GM15510 (cell line): ENCODE data around the gene UBAP2L.

Experiments
- POLR2A ChIP-seq: IDR thresholded peaks from 3 replicates; pipeline ENCODE4 v1.6.1; 2011; ENCODE audit warnings: borderline replicate concordance; ENCODE audit not compliant: insufficient read length; ENCODE audit errors: extremely low read depth

The UBAP2L gene

GRCh38 chr1:154220970-154221277, 169 bp downstream of the UBAP2L start:
- TF ChIP-seq POLR2A, result peak; percentile 47

GRCh38 chr1:154221278-154222001, 685 bp downstream of the UBAP2L start:
- peak; percentile 27 for TF ChIP-seq POLR2A

GRCh38 chr1:154222518-154222917, 1.8 kb downstream of the UBAP2L start:
- no peak for TF ChIP-seq POLR2A

GRCh38 chr1:154222918-154223317, 2.2 kb downstream of the UBAP2L start:
- no peak for TF ChIP-seq POLR2A

- TF ChIP-seq POLR2A, result no peak
These were observed 2.9 kb downstream of the UBAP2L start for GRCh38 chr1:154223621-154224020.

- TF ChIP-seq POLR2A, result no peak
These were observed 4.6 kb downstream of the UBAP2L start for GRCh38 chr1:154225370-154225769.

GRCh38 chr1:154236855-154237254, 16.1 kb downstream of the UBAP2L start:
- no peak for TF ChIP-seq POLR2A

GRCh38 chr1:154237435-154237834, 16.7 kb downstream of the UBAP2L start:
- no peak for TF ChIP-seq POLR2A

GRCh38 chr1:154237880-154238506, 17.2 kb downstream of the UBAP2L start:
- TF ChIP-seq POLR2A, result no peak

- no peak for TF ChIP-seq POLR2A
These were observed 18.7 kb downstream of the UBAP2L start for GRCh38 chr1:154239491-154239890.

GRCh38 chr1:154240294-154240833, 19.6 kb downstream of the UBAP2L start:
- TF ChIP-seq POLR2A, result no peak

GRCh38 chr1:154241703-154242351, 21.1 kb downstream of the UBAP2L start:
- no peak for TF ChIP-seq POLR2A

- TF ChIP-seq POLR2A, result no peak
These were observed 32.9 kb downstream of the UBAP2L start for GRCh38 chr1:154253671-154254070.

- no peak for TF ChIP-seq POLR2A
These were observed 35.9 kb downstream of the UBAP2L start for GRCh38 chr1:154256686-154257085.

GRCh38 chr1:154258784-154259183, 38.0 kb downstream of the UBAP2L start:
- TF ChIP-seq POLR2A, result no peak

GRCh38 chr1:154260127-154260526, 39.4 kb downstream of the UBAP2L start:
- no peak for TF ChIP-seq POLR2A

- no peak for TF ChIP-seq POLR2A
These were observed 42.9 kb downstream of the UBAP2L start for GRCh38 chr1:154263465-154264332.
